AG09309 (cell line): ENCODE measurements around the gene HPS1.
A peak's percentile ranks its signal among the peaks of the same experiment; 100 is the strongest.

Experiments
- DNase-seq: peaks from one replicate; pipeline ENCODE4 v3.0.0-alpha.2; 2010; ENCODE audit warnings: low read depth
- H3K4me3 ChIP-seq: 2 replicates; pipeline ENCODE4 v1.5.1; 2011; ENCODE audit warnings: mild to moderate bottlenecking, low read depth, low read length, moderate library complexity; ENCODE audit not compliant: control insufficient read depth
- CTCF ChIP-seq: IDR thresholded peaks from 2 replicates; pipeline ENCODE4 v1.5.1; 2011; ENCODE audit warnings: mild to moderate bottlenecking, low read depth, low read length, inconsistent platforms; ENCODE audit not compliant: insufficient read depth, control insufficient read depth; ENCODE audit errors: missing control alignments

Gene HPS1

GRCh38 chr10:98427011-98427515 is 19.7 kb downstream of the HPS1 start:
- DNase-seq = no peak
- H3K4me3 ChIP-seq = no peak overlapping the region
- TF ChIP-seq CTCF = no peak

GRCh38 chr10:98425511-98426352 is 21.0 kb downstream of the HPS1 start:
- TF ChIP-seq CTCF = peak; percentile 77
- DNase-seq = no peak
- H3K4me3 ChIP-seq = no peak overlapping the region

GRCh38 chr10:98424295-98425254 is 22.2 kb downstream of the HPS1 start:
- no peak for DNase-seq
- TF ChIP-seq CTCF = no peak
- no peak overlapping the region for H3K4me3 ChIP-seq

GRCh38 chr10:98423691-98424120 is 23.0 kb downstream of the HPS1 start:
- no peak for TF ChIP-seq CTCF
- no peak for DNase-seq

GRCh38 chr10:98422182-98422581 is 24.6 kb downstream of the HPS1 start:
- TF ChIP-seq CTCF = no peak
- H3K4me3 ChIP-seq = no peak overlapping the region
- no peak for DNase-seq

More at GRCh38 chr10:98423691-98424120, 23.0 kb downstream of the HPS1 start:
- no peak overlapping the region for H3K4me3 ChIP-seq

- DNase-seq = no peak
- no peak overlapping the region for H3K4me3 ChIP-seq
- TF ChIP-seq CTCF = no peak
Measured at GRCh38 chr10:98420786-98421185, 25.9 kb downstream of the HPS1 start.
